Karpas-422 (cell line): ENCODE results near the gene GSTM2. TPM values are rescaled to one million over a fixed set of nuclear protein-coding genes. Genes with fewer than 3 reads are reported as not detected.

Experiments
- DNase-seq: peaks from one replicate; pipeline ENCODE4 v3.0.0-alpha.2; 2015
- H2AFZ ChIP-seq: fragments of 200-600 bp; sonication (generic); 2 replicates; pipeline ENCODE4 v1.6.1; 2014; ENCODE audit warnings: antibody characterized with exemption, low read length, mixed read lengths
- H3K27ac ChIP-seq: fragments of 200-600 bp; sonication (generic); 2 replicates; pipeline ENCODE4 v1.5.1; 2014; ENCODE audit warnings: mild to moderate bottlenecking, low read length, moderate library complexity
- H3K27me3 ChIP-seq: fragments of 200-600 bp; sonication (generic); 2 replicates; pipeline ENCODE4 v1.6.1; 2014; ENCODE audit warnings: low read length, mixed read lengths
- H3K36me3 ChIP-seq: fragments of 200-600 bp; sonication (generic); 2 replicates; pipeline ENCODE4 v1.6.1; 2014; ENCODE audit warnings: low read length, mixed read lengths; ENCODE audit not compliant: insufficient read depth
- H3K4me1 ChIP-seq: fragments of 200-600 bp; sonication (generic); 2 replicates; pipeline ENCODE4 v1.6.1; 2014; ENCODE audit warnings: mild to moderate bottlenecking, low read length, mixed read lengths
- H3K4me2 ChIP-seq: fragments of 200-600 bp; sonication (generic); 2 replicates; pipeline ENCODE4 v1.6.1; 2014; ENCODE audit warnings: low read length, low read depth, mild to moderate bottlenecking; ENCODE audit not compliant: poor library complexity, severe bottlenecking
- H3K4me3 ChIP-seq: fragments of 200-600 bp; sonication (generic); 2 replicates; pipeline ENCODE4 v1.5.1; 2014; ENCODE audit warnings: mild to moderate bottlenecking, antibody characterized with exemption, low read length, mixed read lengths
- H3K79me2 ChIP-seq: fragments of 200-600 bp; sonication (generic); 2 replicates; pipeline ENCODE4 v1.6.1; 2014; ENCODE audit warnings: mild to moderate bottlenecking, low read length, mixed read lengths
- H3K9ac ChIP-seq: fragments of 200-600 bp; sonication (generic); 2 replicates; pipeline ENCODE4 v1.6.0; 2014; ENCODE audit warnings: low read length
- H3K9me2 ChIP-seq: fragments of 200-600 bp; sonication (generic), shearing (Covaris generic); replicated peaks from 2 replicates; pipeline ENCODE4 v1.6.0; 2014; ENCODE audit warnings: mild to moderate bottlenecking, low read length, moderate library complexity; ENCODE audit not compliant: insufficient read depth
- H3K9me3 ChIP-seq: fragments of 300-700, 200-600 bp; sonication (generic); 2 replicates; pipeline ENCODE4 v1.6.1; 2014; ENCODE audit warnings: low read length, mixed read lengths
- H4K20me1 ChIP-seq: fragments of 200-600 bp; sonication (generic); 2 replicates; pipeline ENCODE4 v1.6.1; 2014; ENCODE audit warnings: mild to moderate bottlenecking, antibody characterized with exemption, low read length, low read depth; ENCODE audit not compliant: insufficient read depth
- total RNA-seq: library from RNA; depleted of rRNA; stranded (reverse); fragments of >200 nt; shearing (Covaris generic); gene quantifications from 2 replicates; pipeline ENCODE4 v1.2.3, GENCODE V29; 2014; ENCODE audit warnings: low replicate concordance

The GSTM2 gene
- total RNA-seq, 1 experiment from 2014 or later, result 7.3 TPM

- H3K36me3 ChIP-seq, result no peaks in the 10 kb centered on the region
- no peaks in the 10 kb centered on the region for H3K27me3 ChIP-seq
- H3K79me2 ChIP-seq, result peaks cover 63% of the 10 kb centered on the region
- H3K27ac ChIP-seq, result peak overlapping the region; percentile 93
- H3K4me2 ChIP-seq, result peak overlapping the region; percentile 97
- H3K4me1 ChIP-seq, result peaks cover 65% of the 10 kb centered on the region
- peaks cover 24% of the 10 kb centered on the region; the same call in 1 of the 2 replicates for H4K20me1 ChIP-seq
- no peak for DNase-seq
- no peaks in the 10 kb centered on the region for H3K9me2 ChIP-seq
- H3K9me3 ChIP-seq, result no peaks in the 10 kb centered on the region
- H2AFZ ChIP-seq, result no peak overlapping the region
- H3K4me3 ChIP-seq, result peak overlapping the region; percentile 92
- H3K9ac ChIP-seq, result peak overlapping the region; percentile 92
Measured at GRCh38 chr1:109622137-109622892, 45.5 kb upstream of the GSTM2 start.

GRCh38 chr1:109622895-109623294 is 45.0 kb upstream of the GSTM2 start:
- Histone ChIP-seq H3K9me2 (no peaks in the 10 kb centered on the region), H4K20me1 (peaks cover 24% of the 10 kb centered on the region; the same call in 1 of the 2 replicates), H2AFZ (no peak overlapping the region), H3K4me3 (peak overlapping the region; percentile 92), H3K27ac (peak overlapping the region; percentile 93), H3K27me3 (no peaks in the 10 kb centered on the region), H3K4me1 (peaks cover 59% of the 10 kb centered on the region), H3K9ac (peak overlapping the region; percentile 92), H3K9me3 (no peaks in the 10 kb centered on the region), H3K4me2 (peak overlapping the region; percentile 97), H3K79me2 (peaks cover 63% of the 10 kb centered on the region), H3K36me3 (0 out of 2 replicates have a peak, but pooled peaks cover 4% of the 10 kb centered on the region)
- DNase-seq, result no peak

GRCh38 chr1:109623601-109624161 is 44.2 kb upstream of the GSTM2 start:
- DNase-seq, result peak; percentile 76
- Histone ChIP-seq H3K27ac (peak overlapping the region; percentile 93), H4K20me1 (peaks cover 24% of the 10 kb centered on the region; the same call in 1 of the 2 replicates), H3K9me3 (no peaks in the 10 kb centered on the region), H3K36me3 (peaks cover 8% of the 10 kb centered on the region; the same call in 1 of the 2 replicates), H2AFZ (no peak overlapping the region), H3K9ac (peak overlapping the region; percentile 92), H3K9me2 (no peaks in the 10 kb centered on the region), H3K79me2 (peaks cover 63% of the 10 kb centered on the region), H3K27me3 (no peaks in the 10 kb centered on the region), H3K4me3 (peak overlapping the region; percentile 92), H3K4me1 (peaks cover 51% of the 10 kb centered on the region), H3K4me2 (peak overlapping the region; percentile 97)

- Histone ChIP-seq H3K27ac (peak overlapping the region; percentile 93), H3K79me2 (peaks cover 63% of the 10 kb centered on the region), H3K9ac (peak overlapping the region; percentile 92), H4K20me1 (peaks cover 24% of the 10 kb centered on the region; the same call in 1 of the 2 replicates), H3K27me3 (no peaks in the 10 kb centered on the region), H2AFZ (no peak overlapping the region), H3K4me1 (peaks cover 44% of the 10 kb centered on the region), H3K4me3 (peak overlapping the region; percentile 92), H3K4me2 (peak overlapping the region; percentile 97), H3K36me3 (peaks cover 8% of the 10 kb centered on the region), H3K9me2 (no peaks in the 10 kb centered on the region), H3K9me3 (no peaks in the 10 kb centered on the region)
- DNase-seq, result peak; percentile 94
Measured at GRCh38 chr1:109624201-109625010, 43.5 kb upstream of the GSTM2 start.

- H3K27me3 ChIP-seq, result no peaks in the 10 kb centered on the region
- H3K9me3 ChIP-seq, result no peaks in the 10 kb centered on the region
- H3K4me2 ChIP-seq, result peak overlapping the region; percentile 97
- peaks cover 30% of the 10 kb centered on the region; the same call in 1 of the 2 replicates for H4K20me1 ChIP-seq
- H3K4me3 ChIP-seq, result peak overlapping the region; percentile 92; the same call in 1 of the 2 replicates
- H3K27ac ChIP-seq, result peak overlapping the region; percentile 93
- H3K36me3 ChIP-seq, result peaks cover 12% of the 10 kb centered on the region
- no peak overlapping the region for H2AFZ ChIP-seq
- DNase-seq, result no peak
- peaks cover 57% of the 10 kb centered on the region for H3K79me2 ChIP-seq
- no peaks in the 10 kb centered on the region for H3K9me2 ChIP-seq
- peak overlapping the region; percentile 92; the same call in 1 of the 2 replicates for H3K9ac ChIP-seq
- peaks cover 43% of the 10 kb centered on the region for H3K4me1 ChIP-seq
Measured at GRCh38 chr1:109625176-109625575, 42.7 kb upstream of the GSTM2 start.

- no peak for DNase-seq
- H3K36me3 ChIP-seq, result peaks cover 16% of the 10 kb centered on the region
- no peaks in the 10 kb centered on the region for H3K27me3 ChIP-seq
- no peak overlapping the region for H2AFZ ChIP-seq
- H3K27ac ChIP-seq, result peak overlapping the region; percentile 93; the same call in 1 of the 2 replicates
- peaks cover 43% of the 10 kb centered on the region for H3K4me1 ChIP-seq
- H3K4me2 ChIP-seq, result no peak overlapping the region
- peaks cover 34% of the 10 kb centered on the region; the same call in 1 of the 2 replicates for H4K20me1 ChIP-seq
- H3K79me2 ChIP-seq, result peaks cover 50% of the 10 kb centered on the region
- H3K9me3 ChIP-seq, result no peaks in the 10 kb centered on the region
- 0 out of 2 replicates have a peak overlapping the region, but pooled peaks have one; percentile 92 for H3K9ac ChIP-seq
- no peak overlapping the region for H3K4me3 ChIP-seq
- no peaks in the 10 kb centered on the region for H3K9me2 ChIP-seq
Measured at GRCh38 chr1:109625601-109626560, 42.0 kb upstream of the GSTM2 start.

- Histone ChIP-seq H2AFZ (no peak overlapping the region), H3K9me3 (no peaks in the 10 kb centered on the region), H4K20me1 (peaks cover 32% of the 10 kb centered on the region; the same call in 1 of the 2 replicates), H3K4me3 (no peak overlapping the region), H3K79me2 (peaks cover 41% of the 10 kb centered on the region), H3K36me3 (peaks cover 22% of the 10 kb centered on the region), H3K9me2 (no peaks in the 10 kb centered on the region), H3K9ac (no peak overlapping the region), H3K4me1 (peaks cover 37% of the 10 kb centered on the region), H3K27me3 (no peaks in the 10 kb centered on the region), H3K27ac (no peak overlapping the region), H3K4me2 (no peak overlapping the region)
- no peak for DNase-seq
Measured at GRCh38 chr1:109626682-109627408, 41.0 kb upstream of the GSTM2 start.
